HL-60 (cell line): ENCODE data around the gene CAB39L.

Experiments
- GABPA ChIP-seq: IDR thresholded peaks from 2 replicates; pipeline ENCODE4 v1.6.1; 2012; ENCODE audit warnings: low read depth
- POLR2AphosphoS5 ChIP-seq: IDR thresholded peaks from 2 replicates; pipeline ENCODE4 v1.6.1; 2012; ENCODE audit warnings: low read depth
- TF ChIP-seq, protein P1 (sequence below): IDR thresholded peaks from one replicate; pipeline ENCODE4 v1.5.1; 2011; ENCODE audit warnings: low read length, control low read depth, inconsistent platforms; ENCODE audit not compliant: insufficient read depth

GRCh38 chr13:49279885-49280284 lies 164.0 kb downstream of the CAB39L start:
- no peak for TF ChIP-seq POLR2AphosphoS5
- TF ChIP-seq, protein P1, sequence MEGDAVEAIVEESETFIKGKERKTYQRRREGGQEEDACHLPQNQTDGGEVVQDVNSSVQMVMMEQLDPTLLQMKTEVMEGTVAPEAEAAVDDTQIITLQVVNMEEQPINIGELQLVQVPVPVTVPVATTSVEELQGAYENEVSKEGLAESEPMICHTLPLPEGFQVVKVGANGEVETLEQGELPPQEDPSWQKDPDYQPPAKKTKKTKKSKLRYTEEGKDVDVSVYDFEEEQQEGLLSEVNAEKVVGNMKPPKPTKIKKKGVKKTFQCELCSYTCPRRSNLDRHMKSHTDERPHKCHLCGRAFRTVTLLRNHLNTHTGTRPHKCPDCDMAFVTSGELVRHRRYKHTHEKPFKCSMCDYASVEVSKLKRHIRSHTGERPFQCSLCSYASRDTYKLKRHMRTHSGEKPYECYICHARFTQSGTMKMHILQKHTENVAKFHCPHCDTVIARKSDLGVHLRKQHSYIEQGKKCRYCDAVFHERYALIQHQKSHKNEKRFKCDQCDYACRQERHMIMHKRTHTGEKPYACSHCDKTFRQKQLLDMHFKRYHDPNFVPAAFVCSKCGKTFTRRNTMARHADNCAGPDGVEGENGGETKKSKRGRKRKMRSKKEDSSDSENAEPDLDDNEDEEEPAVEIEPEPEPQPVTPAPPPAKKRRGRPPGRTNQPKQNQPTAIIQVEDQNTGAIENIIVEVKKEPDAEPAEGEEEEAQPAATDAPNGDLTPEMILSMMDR: no peak
- no peak for TF ChIP-seq GABPA
